Ishikawa (cell line): ENCODE results near the gene NUP107.

Source experiments
- CEBPB ChIP-seq: IDR thresholded peaks from 2 replicates; pipeline ENCODE4 v1.6.1; 2012
- CREB1 ChIP-seq: IDR thresholded peaks from 2 replicates; pipeline ENCODE4 v1.6.1; 2012; ENCODE audit warnings: low read depth
- EP300 ChIP-seq: IDR thresholded peaks from 2 replicates; pipeline ENCODE4 v1.6.1; 2012; ENCODE audit warnings: borderline replicate concordance
- MAX ChIP-seq: IDR thresholded peaks from 2 replicates; pipeline ENCODE4 v1.6.1; 2012
- TAF1 ChIP-seq: IDR thresholded peaks from 2 replicates; pipeline ENCODE4 v1.6.1; 2012; ENCODE audit warnings: low read depth, mild to moderate bottlenecking
- ZBTB7A ChIP-seq: IDR thresholded peaks from 2 replicates; pipeline ENCODE4 v1.6.1; 2012; ENCODE audit warnings: low read depth

- TF ChIP-seq EP300 (no peak), ZBTB7A (no peak), MAX (no peak), TAF1 (no peak), CEBPB (no peak), CREB1 (no peak)
These were observed 19.5 kb upstream of the NUP107 start for GRCh38 chr12:68667291-68667690.
